NT2/D1 (cell line): ENCODE measurements around the gene CCDC78.

ENCODE experiments used
- YY1 ChIP-seq: IDR thresholded peaks from 2 replicates; pipeline ENCODE4 v1.6.1; 2011; ENCODE audit not compliant: insufficient read length, insufficient read depth
- ZNF274 ChIP-seq: IDR thresholded peaks from 2 replicates; pipeline ENCODE4 v1.6.1; 2011; ENCODE audit warnings: mild to moderate bottlenecking, low read depth, low read length

- no peak for TF ChIP-seq ZNF274
- no peak for TF ChIP-seq YY1
Observed at GRCh38 chr16:730666-731509, 4.6 kb upstream of the CCDC78 start.
